ENCODE data around the gene CST8.

The CST8 gene

DNA sequence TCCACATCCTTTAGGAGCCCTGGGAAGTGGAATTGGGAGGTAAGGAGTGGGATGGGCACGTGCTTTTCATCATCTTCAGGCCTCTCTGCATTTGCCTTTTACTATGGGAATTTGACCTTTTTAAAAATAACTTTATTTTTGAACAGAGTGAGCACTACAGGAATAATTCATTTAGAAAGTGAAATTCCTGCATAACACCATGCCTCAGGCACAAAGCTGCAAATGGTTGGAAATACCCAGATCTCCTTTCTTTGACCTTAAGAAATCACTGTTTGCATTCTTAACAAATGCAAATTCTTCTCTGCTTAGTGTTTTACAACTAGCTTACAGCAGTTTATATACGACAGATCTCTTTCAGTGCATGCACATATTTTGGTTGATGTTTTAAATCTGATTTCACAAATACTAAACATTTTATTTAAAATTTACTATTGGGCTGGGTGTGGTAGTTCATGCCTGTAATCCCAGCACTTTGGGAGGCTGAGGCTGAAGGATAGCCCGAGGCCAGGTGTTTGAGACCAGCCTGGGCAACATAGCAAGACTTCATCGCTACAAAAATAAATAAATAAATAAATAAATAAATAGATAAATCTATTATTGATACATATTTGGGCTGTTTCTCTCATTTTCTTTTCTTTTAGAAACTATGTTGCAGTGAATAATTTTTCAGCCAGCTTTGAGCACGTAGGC, 24.5 kb downstream of the CST8 start:
- Histone ChIP-seq H3K4ac (ENCODE audit: low read length) (no peak overlapping the region), H3K4me3 (ENCODE audit: low read length in 2 of 2) (no peak overlapping the region), H3K36me3 (replicated peaks in 1 of 2; ENCODE audit: control insufficient read depth in 2 of 2, insufficient read depth in 2 of 2, low read length in 2 of 2) (no peaks in the 10 kb centered on the region), H3K4me1 (ENCODE audit: control insufficient read depth in 2 of 2, insufficient read depth in 1 of 2, low read depth in 1 of 2, low read length in 2 of 2) (no peaks in the 10 kb centered on the region), H3K27me3 (ENCODE audit: control insufficient read depth in 3 of 3, insufficient read depth in 3 of 3, low read depth in 1 of 3, low read length in 3 of 3) (peaks cover 0 to 14% (median 0%) of the 10 kb centered on the region in 3 experiments), H3K9me3 (replicated peaks in 1 of 2; ENCODE audit: control insufficient read depth in 2 of 2, insufficient read depth in 1 of 2, low read depth in 1 of 2, low read length in 2 of 2) (no peaks in the 10 kb centered on the region), H2BK12ac (ENCODE audit: low read length) (no peak overlapping the region), H3K23ac (ENCODE audit: low read depth, low read length, poor library complexity) (no peak overlapping the region), H2AK5ac (ENCODE audit: low read depth, low read length) (no peak overlapping the region), H4K91ac (ENCODE audit: low read depth, low read length, poor library complexity) (no peak overlapping the region), H3K14ac (ENCODE audit: low read length) (no peak overlapping the region), H4K8ac (ENCODE audit: low read depth, low read length) (no peak overlapping the region), H3K4me2 (ENCODE audit: insufficient read depth, low read length, poor library complexity, severe bottlenecking) (no peak overlapping the region), H2BK5ac (ENCODE audit: low read length) (no peak overlapping the region), H2BK120ac (ENCODE audit: low read depth, low read length) (no peak overlapping the region), H3K79me1 (ENCODE audit: low read depth, low read length) (no peaks in the 10 kb centered on the region), H2AFZ (ENCODE audit: low read length) (no peak overlapping the region), H3K18ac (ENCODE audit: low read length) (no peak overlapping the region), H3K9ac (ENCODE audit: low read depth, low read length, poor library complexity) (no peak overlapping the region), H3K27ac (replicated peaks; ENCODE audit: low read length) (no peak overlapping the region), H2BK15ac (ENCODE audit: low read length) (no peak overlapping the region)
- DNase-seq (ENCODE audit: low spot score): no peak
- WGBS, 2 donors (ENCODE audit: extremely low coverage in 2 of 2, insufficient read length in 2 of 2, insufficient replicate concordance in 1 of 2): no CpG with 5 or more reads among the region's 5 CpGs

DNA sequence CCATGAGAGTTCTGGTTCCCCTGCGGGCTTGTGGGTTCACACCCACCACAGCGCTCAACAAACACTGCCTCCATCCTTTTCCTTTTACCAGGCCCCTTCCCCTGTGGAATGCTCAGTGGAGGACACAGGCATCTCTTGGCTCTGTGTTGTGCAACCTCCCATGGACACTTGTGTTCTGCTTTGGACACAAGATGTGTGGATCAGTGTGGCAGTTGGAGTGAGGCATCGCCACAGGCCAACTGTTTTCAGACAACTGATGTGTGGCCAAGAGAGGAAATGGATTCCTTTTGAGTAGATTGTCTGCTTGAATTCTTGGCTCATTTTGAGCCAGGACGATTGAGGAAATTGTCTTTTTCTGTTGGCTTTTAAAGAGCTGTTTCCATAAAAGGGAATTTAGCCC, 26.8 kb downstream of the CST8 start:
- WGBS, 2 donors (ENCODE audit: extremely low coverage in 2 of 2, insufficient read length in 2 of 2, insufficient replicate concordance in 1 of 2): no CpG with 5 or more reads among the region's 4 CpGs
- no peaks in the 10 kb centered on the region for H3K79me1 ChIP-seq (ENCODE audit: low read depth, low read length)

DNA sequence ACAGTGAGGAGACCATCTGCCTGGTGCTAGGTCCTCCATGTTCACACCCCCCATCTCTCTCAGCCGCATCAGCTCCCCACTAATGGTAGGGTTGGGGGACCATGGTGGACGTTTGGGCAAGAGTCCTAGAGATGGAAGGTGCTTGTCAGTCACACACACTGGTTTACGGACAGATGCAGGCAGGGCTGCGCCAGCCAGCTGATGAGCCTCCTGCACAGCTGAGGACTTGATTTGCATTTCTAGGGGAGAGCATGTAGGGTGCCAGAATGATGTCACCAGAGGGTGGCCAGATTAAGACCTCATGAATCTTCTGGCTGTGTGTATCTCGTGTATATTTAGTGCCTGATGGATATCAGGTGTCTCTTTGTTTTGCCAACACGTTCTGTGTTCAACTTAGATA, 28.6 kb downstream of the CST8 start:
- H3K4me3 ChIP-seq (ENCODE audit: low read length in 2 of 2): no peak overlapping the region
- H2AFZ ChIP-seq (ENCODE audit: low read length): no peak overlapping the region
- no CpG with 5 or more reads among the region's 6 CpGs for WGBS, 2 donors (ENCODE audit: extremely low coverage in 2 of 2, insufficient read length in 2 of 2, insufficient replicate concordance in 1 of 2)
- no peak overlapping the region for H2BK5ac ChIP-seq (ENCODE audit: low read length)
- no peak overlapping the region for H2BK15ac ChIP-seq (ENCODE audit: low read length)
- no peak overlapping the region for H2AK5ac ChIP-seq (ENCODE audit: low read depth, low read length)
- H3K9ac ChIP-seq (ENCODE audit: low read depth, low read length, poor library complexity): no peak overlapping the region
- H2BK120ac ChIP-seq (ENCODE audit: low read depth, low read length): no peak overlapping the region
- DNase-seq (ENCODE audit: low spot score): no peak
- H3K27me3 ChIP-seq (ENCODE audit: control insufficient read depth in 3 of 3, insufficient read depth in 3 of 3, low read depth in 1 of 3, low read length in 3 of 3): peaks cover 0 to 20% (median 0%) of the 10 kb centered on the region in 3 experiments
- H4K91ac ChIP-seq (ENCODE audit: low read depth, low read length, poor library complexity): no peak overlapping the region
- no peak overlapping the region for H3K4ac ChIP-seq (ENCODE audit: low read length)
- no peak overlapping the region for H2BK12ac ChIP-seq (ENCODE audit: low read length)
- H3K4me1 ChIP-seq (ENCODE audit: control insufficient read depth in 2 of 2, insufficient read depth in 1 of 2, low read depth in 1 of 2, low read length in 2 of 2): no peaks in the 10 kb centered on the region
- no peaks in the 10 kb centered on the region for H3K79me1 ChIP-seq (ENCODE audit: low read depth, low read length)
- no peak overlapping the region for H4K8ac ChIP-seq (ENCODE audit: low read depth, low read length)
- no peaks in the 10 kb centered on the region for H3K36me3 ChIP-seq (replicated peaks in 1 of 2; ENCODE audit: control insufficient read depth in 2 of 2, insufficient read depth in 2 of 2, low read length in 2 of 2)
- no peak overlapping the region for H3K18ac ChIP-seq (ENCODE audit: low read length)
- H3K14ac ChIP-seq (ENCODE audit: low read length): no peak overlapping the region
- no peak overlapping the region for H3K4me2 ChIP-seq (ENCODE audit: insufficient read depth, low read length, poor library complexity, severe bottlenecking)
- no peak overlapping the region for H3K27ac ChIP-seq (replicated peaks; ENCODE audit: low read length)
- H3K9me3 ChIP-seq (replicated peaks in 1 of 2; ENCODE audit: control insufficient read depth in 2 of 2, insufficient read depth in 1 of 2, low read depth in 1 of 2, low read length in 2 of 2): no peaks in the 10 kb centered on the region
- H3K23ac ChIP-seq (ENCODE audit: low read depth, low read length, poor library complexity): no peak overlapping the region

More for the DNA sequence above, 26.8 kb downstream of the CST8 start:
- no peak overlapping the region for H3K4me2 ChIP-seq (ENCODE audit: insufficient read depth, low read length, poor library complexity, severe bottlenecking)
- no peak overlapping the region for H3K9ac ChIP-seq (ENCODE audit: low read depth, low read length, poor library complexity)
- H3K23ac ChIP-seq (ENCODE audit: low read depth, low read length, poor library complexity): no peak overlapping the region
- no peak for DNase-seq (ENCODE audit: low spot score)
- no peak overlapping the region for H3K4me3 ChIP-seq (ENCODE audit: low read length in 2 of 2)
- no peak overlapping the region for H2AFZ ChIP-seq (ENCODE audit: low read length)
- H3K27me3 ChIP-seq (ENCODE audit: control insufficient read depth in 3 of 3, insufficient read depth in 3 of 3, low read depth in 1 of 3, low read length in 3 of 3): peaks cover 0 to 12% (median 0%) of the 10 kb centered on the region in 3 experiments
- no peak overlapping the region for H2BK15ac ChIP-seq (ENCODE audit: low read length)
- peak overlapping the region; percentile 11 for H2AK5ac ChIP-seq (ENCODE audit: low read depth, low read length)
- H3K9me3 ChIP-seq (replicated peaks in 1 of 2; ENCODE audit: control insufficient read depth in 2 of 2, insufficient read depth in 1 of 2, low read depth in 1 of 2, low read length in 2 of 2): no peaks in the 10 kb centered on the region
- H4K8ac ChIP-seq (ENCODE audit: low read depth, low read length): no peak overlapping the region
- no peak overlapping the region for H3K14ac ChIP-seq (ENCODE audit: low read length)
- no peak overlapping the region for H2BK120ac ChIP-seq (ENCODE audit: low read depth, low read length)
- H3K36me3 ChIP-seq (replicated peaks in 1 of 2; ENCODE audit: control insufficient read depth in 2 of 2, insufficient read depth in 2 of 2, low read length in 2 of 2): no peaks in the 10 kb centered on the region
- H3K4me1 ChIP-seq (ENCODE audit: control insufficient read depth in 2 of 2, insufficient read depth in 1 of 2, low read depth in 1 of 2, low read length in 2 of 2): no peaks in the 10 kb centered on the region
- H3K4ac ChIP-seq (ENCODE audit: low read length): no peak overlapping the region
- H2BK12ac ChIP-seq (ENCODE audit: low read length): no peak overlapping the region
- no peak overlapping the region for H4K91ac ChIP-seq (ENCODE audit: low read depth, low read length, poor library complexity)
- no peak overlapping the region for H3K27ac ChIP-seq (replicated peaks; ENCODE audit: low read length)
- H2BK5ac ChIP-seq (ENCODE audit: low read length): no peak overlapping the region
- no peak overlapping the region for H3K18ac ChIP-seq (ENCODE audit: low read length)

DNA sequence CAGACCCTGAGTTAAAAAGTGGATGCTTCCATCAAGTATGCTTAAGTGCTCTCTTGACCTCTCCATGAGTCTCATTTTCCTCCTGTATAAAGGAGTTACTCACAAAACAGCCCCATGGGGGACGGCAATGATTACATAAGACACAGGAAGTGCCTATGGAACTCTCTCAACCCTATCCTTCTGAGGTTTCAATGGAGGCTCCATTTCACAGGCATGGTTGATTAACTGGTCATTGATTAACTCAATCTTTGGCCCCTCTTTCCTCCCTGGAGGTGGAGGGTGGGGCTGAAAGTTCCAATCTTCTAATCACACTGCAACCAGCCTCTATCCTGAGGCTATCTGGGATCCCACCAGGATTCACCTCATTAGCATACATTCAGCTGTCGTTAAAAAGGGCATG, 29.3 kb downstream of the CST8 start:
- Histone ChIP-seq H3K9me3 (replicated peaks in 1 of 2; ENCODE audit: control insufficient read depth in 2 of 2, insufficient read depth in 1 of 2, low read depth in 1 of 2, low read length in 2 of 2) (no peaks in the 10 kb centered on the region), H3K4me1 (ENCODE audit: control insufficient read depth in 2 of 2, insufficient read depth in 1 of 2, low read depth in 1 of 2, low read length in 2 of 2) (no peaks in the 10 kb centered on the region), H2AK5ac (ENCODE audit: low read depth, low read length) (no peak overlapping the region), H2AFZ (ENCODE audit: low read length) (no peak overlapping the region), H3K23ac (ENCODE audit: low read depth, low read length, poor library complexity) (no peak overlapping the region), H4K91ac (ENCODE audit: low read depth, low read length, poor library complexity) (no peak overlapping the region), H3K36me3 (replicated peaks in 1 of 2; ENCODE audit: control insufficient read depth in 2 of 2, insufficient read depth in 2 of 2, low read length in 2 of 2) (no peaks in the 10 kb centered on the region), H3K4me3 (ENCODE audit: low read length in 2 of 2) (no peak overlapping the region), H3K18ac (ENCODE audit: low read length) (no peak overlapping the region), H2BK15ac (ENCODE audit: low read length) (no peak overlapping the region), H3K4ac (ENCODE audit: low read length) (no peak overlapping the region), H3K27me3 (ENCODE audit: control insufficient read depth in 3 of 3, insufficient read depth in 3 of 3, low read depth in 1 of 3, low read length in 3 of 3) (peaks cover 0 to 21% (median 0%) of the 10 kb centered on the region in 3 experiments), H4K8ac (ENCODE audit: low read depth, low read length) (no peak overlapping the region), H2BK5ac (ENCODE audit: low read length) (no peak overlapping the region), H3K4me2 (ENCODE audit: insufficient read depth, low read length, poor library complexity, severe bottlenecking) (no peak overlapping the region), H3K27ac (replicated peaks; ENCODE audit: low read length) (no peak overlapping the region), H3K14ac (ENCODE audit: low read length) (no peak overlapping the region), H2BK12ac (ENCODE audit: low read length) (no peak overlapping the region), H2BK120ac (ENCODE audit: low read depth, low read length) (no peak overlapping the region), H3K79me1 (ENCODE audit: low read depth, low read length) (no peaks in the 10 kb centered on the region), H3K9ac (ENCODE audit: low read depth, low read length, poor library complexity) (no peak overlapping the region)
- DNase-seq (ENCODE audit: low spot score): no peak
- WGBS, 2 donors (ENCODE audit: extremely low coverage in 2 of 2, insufficient read length in 2 of 2, insufficient replicate concordance in 1 of 2): no CpG with 5 or more reads among the region's 2 CpGs

Measured in neuronal stem cell (in vitro differentiated cells).